Stimulated activated CD4-positive, alpha-beta T cell treated with anti-CD3 and anti-CD28 coated beads, Interleukin-1b, Interleukin-23, amount 100 ng/mL, for 24 hours (primary cell): ENCODE data around the gene SLC66A2.
"Not testable (repeated sequence)": the region's sequence is repeated elsewhere in the genome, so short reads cannot be mapped to it uniquely, and the experiment has no call there.

Experiments
- DNase-seq, 4 experiments: peaks; one replicate each; pipeline ENCODE4 v3.0.0-alpha.2; 2020; ENCODE audit warnings: low read depth in 4 of 4, low spot score in 1 of 4

Gene SLC66A2

GRCh38 chr18:79971211-79971952, 19.9 kb upstream of the SLC66A2 start:
- no peak for DNase-seq

GRCh38 chr18:79970419-79971133, 19.1 kb upstream of the SLC66A2 start:
- DNase-seq: no peak

GRCh38 chr18:79965119-79965902, 13.9 kb upstream of the SLC66A2 start:
- DNase-seq: no peak

GRCh38 chr18:79964330-79965118, 13.1 kb upstream of the SLC66A2 start, which contains the start of gene HSBP1L1:
Gene HSBP1L1, plus strand, starts transcription at chr18:79964643. Its CDS starts 93 bp downstream, at chr18:79964736.
- peak in 2 of 4 experiments; percentile 53 to 63 for DNase-seq

- DNase-seq: no peak
Measured at GRCh38 chr18:79963658-79964329, 12.3 kb upstream of the SLC66A2 start.

GRCh38 chr18:79962835-79963657, 11.6 kb upstream of the SLC66A2 start:
- DNase-seq: no peak

- DNase-seq: no peak
Measured at GRCh38 chr18:79962311-79962710, 10.9 kb upstream of the SLC66A2 start.

- DNase-seq: no peak
Measured at GRCh38 chr18:79961527-79962291, 10.3 kb upstream of the SLC66A2 start.

GRCh38 chr18:79960921-79961526, 9.6 kb upstream of the SLC66A2 start:
- DNase-seq: no peak

GRCh38 chr18:79960161-79960801, 8.8 kb upstream of the SLC66A2 start:
- not testable (repeated sequence) for DNase-seq

GRCh38 chr18:79958981-79959380, 7.5 kb upstream of the SLC66A2 start:
- no peak for DNase-seq

GRCh38 chr18:79956276-79956675, 4.8 kb upstream of the SLC66A2 start:
- DNase-seq: no peak

GRCh38 chr18:79955302-79956075, 4.0 kb upstream of the SLC66A2 start:
- DNase-seq: no peak

GRCh38 chr18:79954791-79955190, 3.3 kb upstream of the SLC66A2 start:
- DNase-seq: no peak

GRCh38 chr18:79953971-79954651, 2.7 kb upstream of the SLC66A2 start:
- no peak for DNase-seq

GRCh38 chr18:79952996-79953559, 1.6 kb upstream of the SLC66A2 start:
- DNase-seq: no peak
